ENCODE results near the gene FLVCR2. TPM values are rescaled to one million over a fixed set of nuclear protein-coding genes. Genes with fewer than 3 reads are reported as not detected.

The FLVCR2 gene
- total RNA-seq, 4 donors from 2014 or later: 1.9 to 5.8 (median 4.1) TPM

GRCh38 chr14:75609116-75609515, 30.7 kb downstream of the FLVCR2 start:
- TF ChIP-seq EP300 (IDR thresholded peaks at IDR 0.05) (no peak), POLR2A (IDR thresholded peaks at IDR 0.05) (no peak), POLR2AphosphoS5 (IDR thresholded peaks at IDR 0.05) (no peak), CTCF (IDR thresholded peaks at IDR 0.05) (no peak)
- WGBS, 2 donors (ENCODE audit: low coverage in 1 of 2): 56 to 100% methylated on average over 1 to 4 of the region's 4 CpGs
- Histone ChIP-seq H3K9me3 (peaks cover 0 to 4% (median 0%) of the 10 kb centered on the region in 3 donors), H3K27me3 (no peaks in the 10 kb centered on the region), H3K27ac (peak overlapping the region in 2 of 4 donors; percentile 52 to 58), H3K4me1 (peaks cover 2 to 28% (median 6%) of the 10 kb centered on the region in 3 donors), H3K36me3 (no peaks in the 10 kb centered on the region), H3K4me3 (no peak overlapping the region)
- no peak for ATAC-seq

GRCh38 chr14:75609606-75610475, 31.4 kb downstream of the FLVCR2 start:
- peak; percentile 60 for ATAC-seq
- peak overlapping the region in 2 of 4 donors; percentile 52 to 58 for H3K27ac ChIP-seq
- H3K27me3 ChIP-seq: no peaks in the 10 kb centered on the region
- TF ChIP-seq POLR2A (IDR thresholded peaks at IDR 0.05) (no peak), CTCF (IDR thresholded peaks at IDR 0.05) (no peak), EP300 (IDR thresholded peaks at IDR 0.05) (no peak), POLR2AphosphoS5 (IDR thresholded peaks at IDR 0.05) (peak; percentile 53)
- H3K4me3 ChIP-seq: no peak overlapping the region
- WGBS, 2 donors (ENCODE audit: low coverage in 1 of 2): 53 to 57% methylated on average over 5 to 8 of the region's 9 CpGs
- no peaks in the 10 kb centered on the region for H3K36me3 ChIP-seq
- H3K9me3 ChIP-seq: peaks cover 0 to 4% (median 0%) of the 10 kb centered on the region in 3 donors
- peaks cover 2 to 28% (median 6%) of the 10 kb centered on the region in 3 donors for H3K4me1 ChIP-seq

GRCh38 chr14:75610834-75611233, 32.4 kb downstream of the FLVCR2 start:
- Histone ChIP-seq H3K27ac (peak overlapping the region in 2 of 4 donors; percentile 52 to 58), H3K4me3 (no peak overlapping the region), H3K9me3 (peaks cover 0 to 4% (median 0%) of the 10 kb centered on the region in 3 donors), H3K27me3 (no peaks in the 10 kb centered on the region), H3K36me3 (no peaks in the 10 kb centered on the region), H3K4me1 (peaks cover 2 to 26% (median 6%) of the 10 kb centered on the region in 3 donors)
- TF ChIP-seq EP300 (IDR thresholded peaks at IDR 0.05): no peak
- no peak for TF ChIP-seq POLR2A (IDR thresholded peaks at IDR 0.05)
- TF ChIP-seq CTCF (IDR thresholded peaks at IDR 0.05): no peak
- no peak for TF ChIP-seq POLR2AphosphoS5 (IDR thresholded peaks at IDR 0.05)
- ATAC-seq: no peak
- 77 to 88% methylated on average over 1 to 4 of the region's 4 CpGs for WGBS, 2 donors (ENCODE audit: low coverage in 1 of 2)

- peaks cover 2 to 25% (median 6%) of the 10 kb centered on the region in 3 donors for H3K4me1 ChIP-seq
- TF ChIP-seq EP300 (IDR thresholded peaks at IDR 0.05) (no peak), CTCF (IDR thresholded peaks at IDR 0.05) (no peak), POLR2A (IDR thresholded peaks at IDR 0.05) (no peak), POLR2AphosphoS5 (IDR thresholded peaks at IDR 0.05) (no peak)
- ATAC-seq: no peak
- no peak overlapping the region for H3K27ac ChIP-seq
- no peaks in the 10 kb centered on the region for H3K27me3 ChIP-seq
- H3K4me3 ChIP-seq: no peak overlapping the region
- H3K36me3 ChIP-seq: no peaks in the 10 kb centered on the region
- WGBS, 2 donors (ENCODE audit: low coverage in 1 of 2): 69 to 100% methylated on average over 1 to 3 of the region's 4 CpGs
- H3K9me3 ChIP-seq: peaks cover 0 to 4% (median 0%) of the 10 kb centered on the region in 3 donors
These were observed 33.7 kb downstream of the FLVCR2 start for GRCh38 chr14:75612157-75612556.
